Lung (tissue), 12 donors: Measurements from ENCODE around the gene RFX3. TPM values are rescaled to one million over a fixed set of nuclear protein-coding genes. Genes with fewer than 3 reads are reported as not detected.

ENCODE experiments used
- ATAC-seq: fragments of 200-7000 bp; cut with Tn5 transposase; one replicate; pipeline ENCODE4 v1.9.1; 2020; ENCODE audit warnings: moderate number of reproducible peaks; ENCODE audit not compliant: insufficient read depth, low FRiP score
- DNase-seq, 3 donors: peaks; one replicate each; pipeline ENCODE4 v3.0.0-alpha.2; 2013 to 2017
- H3K27ac ChIP-seq, 2 donors: one replicate each; pipeline ENCODE4 v1.5.1; 2013; ENCODE audit warnings: mild to moderate bottlenecking in 2 of 2, moderate library complexity in 2 of 2, control low read depth in 1 of 2, inconsistent platforms in 1 of 2, low read depth in 1 of 2, low read length in 1 of 2
- H3K27me3 ChIP-seq, 3 donors: one replicate each; pipeline ENCODE4 v1.5.1; 2013; ENCODE audit warnings: low read length in 2 of 3; ENCODE audit not compliant: control insufficient read depth in 3 of 3, insufficient read depth in 3 of 3
- H3K36me3 ChIP-seq, 4 donors: one replicate each; pipeline ENCODE4 v1.5.1; 2013; ENCODE audit warnings: low read length in 4 of 4, mild to moderate bottlenecking in 1 of 4, moderate library complexity in 1 of 4; ENCODE audit not compliant: control insufficient read depth in 4 of 4, insufficient read depth in 4 of 4
- H3K4me1 ChIP-seq, 5 donors: one replicate each; pipeline ENCODE4 v1.5.1; 2013; ENCODE audit warnings: low read length in 5 of 5, mild to moderate bottlenecking in 2 of 5, moderate library complexity in 1 of 5; ENCODE audit not compliant: control insufficient read depth in 5 of 5, insufficient read depth in 5 of 5
- H3K4me3 ChIP-seq: one replicate; pipeline ENCODE4 v1.5.1; 2013; ENCODE audit warnings: mild to moderate bottlenecking, control low read depth, moderate library complexity
- H3K9ac ChIP-seq, 2 donors: one replicate each; pipeline ENCODE4 v1.5.1; 2013; ENCODE audit warnings: low read length in 2 of 2, control low read depth in 1 of 2; ENCODE audit not compliant: insufficient read depth in 1 of 2
- H3K9me3 ChIP-seq, 4 donors: one replicate each; pipeline ENCODE4 v1.5.1; 2013; ENCODE audit warnings: low read length in 3 of 4, mild to moderate bottlenecking in 1 of 4, moderate library complexity in 1 of 4; ENCODE audit not compliant: control insufficient read depth in 4 of 4, insufficient read depth in 3 of 4
- WGBS, 2 donors: extraction: QIAGEN DNeasy Blood & Tissue Kit; methylation state at CpG; one replicate each; pipeline ENCODE4 v1.1.7; 2013; 5-methylcytosine and 5-hydroxymethylcytosine counted together
- polyA plus RNA-seq, 2 donors: library from polyadenylated mRNA; stranded (reverse); fragments of 200-250 nt; gene quantifications; one replicate each; pipeline ENCODE4 v1.2.1, GENCODE V29; 2013
- total RNA-seq, 2 donors: library from RNA; depleted of rRNA in 1 of 2; stranded (reverse); fragments of >200 nt in 1 of 2; gene quantifications; one replicate each; pipeline ENCODE4 v1.2.1, GENCODE V29; 2014 to 2021
- TF ChIP-seq, protein P1 (sequence below): IDR thresholded peaks from 2 replicates; pipeline ENCODE4 v1.5.1; 2012; ENCODE audit warnings: mild to moderate bottlenecking; ENCODE audit errors: control extremely low read depth, extremely low read depth
- donor health status: control.
- donor health status: control.
- donor health status: Bipolar disorder and iron deficiency.
- donor health status: healthy.
- donor health status: DM: yes; HTN: yes; CAD: no.

RFX3 gene
- total and polyA plus RNA-seq, 4 donors = 3.3 to 45.8 (median 14.0) TPM

DNA sequence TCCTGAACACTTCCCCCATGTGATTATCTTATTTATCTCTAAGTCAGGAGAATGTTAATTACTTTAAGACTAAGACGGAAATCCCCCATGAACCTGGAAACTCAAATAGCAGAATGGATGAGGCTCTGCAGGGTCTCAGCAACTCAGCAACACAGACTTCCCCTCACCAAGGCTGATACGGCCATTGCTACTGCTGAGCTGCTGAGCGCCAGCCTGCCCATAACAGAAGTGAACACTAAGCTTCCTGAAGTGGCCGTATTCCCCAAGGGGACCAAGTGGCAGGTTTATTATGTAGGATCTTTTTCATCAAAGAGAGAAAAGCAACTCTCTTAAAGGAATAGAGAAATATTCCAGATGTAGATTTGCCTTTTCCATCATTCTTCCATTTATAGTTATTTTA lies 311.1 kb downstream of the RFX3 start:
- ATAC-seq (no peak), DNase-seq (no peak)
- no peaks in the 10 kb centered on the region for H3K4me1 ChIP-seq
- H3K9ac ChIP-seq = no peak overlapping the region
- no peaks in the 10 kb centered on the region for H3K9me3 ChIP-seq
- H3K4me3 ChIP-seq = no peak overlapping the region
- no peaks in the 10 kb centered on the region for H3K27me3 ChIP-seq
- TF ChIP-seq, protein P1, sequence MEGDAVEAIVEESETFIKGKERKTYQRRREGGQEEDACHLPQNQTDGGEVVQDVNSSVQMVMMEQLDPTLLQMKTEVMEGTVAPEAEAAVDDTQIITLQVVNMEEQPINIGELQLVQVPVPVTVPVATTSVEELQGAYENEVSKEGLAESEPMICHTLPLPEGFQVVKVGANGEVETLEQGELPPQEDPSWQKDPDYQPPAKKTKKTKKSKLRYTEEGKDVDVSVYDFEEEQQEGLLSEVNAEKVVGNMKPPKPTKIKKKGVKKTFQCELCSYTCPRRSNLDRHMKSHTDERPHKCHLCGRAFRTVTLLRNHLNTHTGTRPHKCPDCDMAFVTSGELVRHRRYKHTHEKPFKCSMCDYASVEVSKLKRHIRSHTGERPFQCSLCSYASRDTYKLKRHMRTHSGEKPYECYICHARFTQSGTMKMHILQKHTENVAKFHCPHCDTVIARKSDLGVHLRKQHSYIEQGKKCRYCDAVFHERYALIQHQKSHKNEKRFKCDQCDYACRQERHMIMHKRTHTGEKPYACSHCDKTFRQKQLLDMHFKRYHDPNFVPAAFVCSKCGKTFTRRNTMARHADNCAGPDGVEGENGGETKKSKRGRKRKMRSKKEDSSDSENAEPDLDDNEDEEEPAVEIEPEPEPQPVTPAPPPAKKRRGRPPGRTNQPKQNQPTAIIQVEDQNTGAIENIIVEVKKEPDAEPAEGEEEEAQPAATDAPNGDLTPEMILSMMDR = no peak
- no peak overlapping the region for H3K27ac ChIP-seq
- H3K36me3 ChIP-seq = no peaks in the 10 kb centered on the region
- WGBS, 2 donors = 57 to 72% methylated on average over 4 of the region's 4 CpGs

DNA sequence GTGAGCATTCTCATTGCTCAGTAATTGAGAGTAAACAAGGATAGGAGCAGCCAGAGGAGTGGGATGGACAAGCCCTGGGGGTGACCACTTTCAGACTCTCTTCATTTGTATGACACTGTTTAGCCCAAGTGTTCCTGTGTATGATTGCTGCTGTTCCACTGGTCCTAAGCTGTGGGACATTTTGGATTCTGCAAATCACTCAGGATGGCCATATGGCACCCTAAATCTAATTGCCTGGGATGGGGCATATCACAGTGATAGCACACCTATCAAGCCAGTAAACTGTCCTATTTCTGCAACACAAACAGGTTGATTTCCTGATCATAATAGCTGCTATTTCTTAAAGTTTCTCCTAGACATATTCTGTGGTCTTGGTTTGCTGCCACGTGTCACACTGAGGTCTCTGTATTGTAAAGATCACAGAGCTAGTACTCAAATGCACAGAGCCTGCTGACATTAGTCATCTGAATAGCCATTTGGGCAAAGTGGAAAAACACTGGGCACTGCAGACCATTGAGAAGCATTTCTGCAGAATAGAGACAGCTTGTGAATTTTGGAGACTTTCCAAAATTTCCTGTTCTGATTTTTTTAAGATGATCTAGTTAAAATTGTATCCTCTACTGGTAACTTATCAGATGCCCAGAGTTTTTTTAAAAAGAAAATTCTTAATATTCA lies 320.2 kb downstream of the RFX3 start:
- ATAC-seq (no peak), DNase-seq (peak in 1 of 3 donors; percentile 10)
- no peaks in the 10 kb centered on the region for H3K9me3 ChIP-seq
- no peak overlapping the region for H3K27ac ChIP-seq
- H3K27me3 ChIP-seq = no peaks in the 10 kb centered on the region
- no peak overlapping the region for H3K9ac ChIP-seq
- TF ChIP-seq, protein P1 = no peak
- no peaks in the 10 kb centered on the region for H3K4me1 ChIP-seq
- H3K4me3 ChIP-seq = no peak overlapping the region
- H3K36me3 ChIP-seq = no peaks in the 10 kb centered on the region
- WGBS, 2 donors = 51 to 74% methylated on average over 1 of the region's 1 CpG

DNA sequence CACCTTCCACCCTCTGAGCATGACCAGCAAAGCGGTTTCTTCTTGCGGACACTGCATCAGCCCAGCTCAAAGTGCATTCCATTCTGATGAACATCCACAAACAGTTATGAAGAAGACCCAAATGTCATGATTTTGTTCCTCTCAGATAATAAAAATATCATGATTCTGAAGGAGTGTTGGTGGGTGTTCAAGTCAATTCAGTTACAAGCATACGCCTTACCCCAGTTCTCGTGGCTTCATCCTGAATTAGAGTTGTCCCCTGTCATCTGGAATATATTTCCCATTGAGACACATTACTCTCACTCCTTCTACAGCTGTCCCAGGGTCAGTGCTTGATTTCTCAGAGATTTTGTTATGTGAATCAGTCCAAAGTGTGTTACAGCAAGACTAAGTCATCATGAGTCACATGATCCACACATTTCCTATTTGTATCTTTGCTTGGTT lies 325.4 kb downstream of the RFX3 start:
- Histone ChIP-seq H3K9me3 (no peaks in the 10 kb centered on the region), H3K27me3 (peaks cover 0 to 3% (median 0%) of the 10 kb centered on the region in 3 donors), H3K4me1 (no peaks in the 10 kb centered on the region), H3K9ac (no peak overlapping the region), H3K27ac (no peak overlapping the region), H3K4me3 (no peak overlapping the region), H3K36me3 (no peaks in the 10 kb centered on the region)
- WGBS, 2 donors = 81 to 91% methylated on average over 4 of the region's 4 CpGs
- no peak for DNase-seq
- ATAC-seq = no peak
- TF ChIP-seq, protein P1 = no peak

DNA sequence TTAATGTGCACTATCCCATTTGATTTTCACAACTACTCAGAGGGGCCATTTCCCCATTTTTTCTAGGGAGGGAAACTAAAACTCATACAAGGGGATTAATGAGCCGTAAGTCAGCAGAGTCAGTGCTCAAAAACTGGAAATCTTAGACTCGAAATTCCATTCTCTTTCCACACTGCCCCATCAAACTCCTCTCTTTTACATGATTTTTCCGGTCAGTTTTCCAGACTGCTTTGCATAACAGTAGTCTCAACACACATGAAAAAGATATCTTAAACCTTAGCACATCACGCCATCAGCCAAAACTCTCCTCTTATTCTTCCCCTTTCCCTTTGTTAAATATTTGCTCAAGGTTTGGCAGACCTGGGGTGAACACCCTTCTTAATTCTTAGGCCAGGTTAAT lies 332.0 kb downstream of the RFX3 start:
- Histone ChIP-seq H3K9me3 (no peaks in the 10 kb centered on the region), H3K27me3 (peaks cover 0 to 6% (median 0%) of the 10 kb centered on the region in 3 donors), H3K9ac (no peak overlapping the region), H3K36me3 (no peaks in the 10 kb centered on the region), H3K4me1 (no peaks in the 10 kb centered on the region), H3K27ac (no peak overlapping the region), H3K4me3 (no peak overlapping the region)
- TF ChIP-seq, protein P1 = no peak
- WGBS, 2 donors = 68 to 87% methylated on average over 4 of the region's 4 CpGs
- ATAC-seq = no peak
- DNase-seq = no peak
